Transverse colon (tissue), 4 donors: ENCODE measurements around the gene CGB1. TPM values are rescaled to one million over a fixed set of nuclear protein-coding genes. Genes with fewer than 3 reads are reported as not detected.
"Not testable (repeated sequence)": the region's sequence is repeated elsewhere in the genome, so short reads cannot be mapped to it uniquely, and the experiment has no call there.

Source experiments
- DNase-seq: peaks from one replicate; pipeline ENCODE4 v3.0.0-alpha.2; 2019
- H3K27ac ChIP-seq, 4 donors: fragments of 200-600 bp; sonication (generic); 2 replicates each; pipeline ENCODE4 v1.5.1; 2016 to 2018; ENCODE audit warnings: inconsistent platforms in 4 of 4
- H3K27me3 ChIP-seq: fragments of 200-600 bp; sonication (generic); 2 replicates; pipeline ENCODE4 v1.5.1; 2017; ENCODE audit warnings: inconsistent platforms
- H3K36me3 ChIP-seq, 4 donors: fragments of 200-600 bp; sonication (generic); 2 replicates each; pipeline ENCODE4 v1.5.1; 2017 to 2019; ENCODE audit warnings: inconsistent platforms in 4 of 4
- H3K4me1 ChIP-seq, 4 donors: fragments of 200-600 bp; sonication (generic); 2 replicates each; pipeline ENCODE4 v1.5.1; 2017 to 2020; ENCODE audit warnings: inconsistent platforms in 4 of 4
- H3K4me3 ChIP-seq, 4 donors: fragments of 200-600 bp; sonication (generic); 1 replicate in 1 of 4; 2 replicates in 3 of 4; pipeline versions ENCODE4 v1.5.1 to v1.6.1; 2017 to 2019; ENCODE audit warnings: inconsistent platforms in 4 of 4
- H3K9me3 ChIP-seq, 2 donors: fragments of 200-600 bp; sonication (generic); 2 replicates each; pipeline ENCODE4 v1.5.1; 2017 to 2019; ENCODE audit warnings: inconsistent platforms in 2 of 2
- EP300 ChIP-seq: sonication (generic); formaldehyde crosslinking; IDR thresholded peaks from one replicate; pipeline ENCODE4 v1.6.1; 2017; ENCODE audit warnings: antibody characterized with exemption, low read depth
- POLR2A ChIP-seq: fragments of 450-650 bp; IDR thresholded peaks from one replicate; pipeline ENCODE4 v1.6.1; 2016; ENCODE audit warnings: antibody characterized with exemption, mild to moderate bottlenecking, moderate library complexity
- POLR2AphosphoS5 ChIP-seq, 3 donors: sonication (generic); formaldehyde crosslinking; IDR thresholded peaks; one replicate each; pipeline ENCODE4 v1.6.1; 2016; ENCODE audit warnings: antibody characterized with exemption in 3 of 3
- WGBS, 2 donors: methylation state at CpG; one replicate each; pipeline ENCODE4 v1.1.5; 2018; ENCODE audit warnings: low coverage in 1 of 2; 5-methylcytosine and 5-hydroxymethylcytosine counted together
- in situ Hi-C, 4 donors: fragments of 200-750 bp; cut with MboI; loops; one replicate each; pipeline versions ENCODE4 v1.15.0 to v1.15.1; 2017; ENCODE audit warnings: low sequenced_read_pairs in 3 of 4, low pct_ligation_motif_present in 1 of 4, low pct_unique_long_range_greater_than_20kb in 1 of 4
- intact Hi-C: fragments of 100-400 bp; cut with DNase I; formaldehyde crosslinking; loops from one replicate; pipeline ENCODE4 v1.15.1; 2023; ENCODE audit warnings: low total_unique reads
- total RNA-seq, 4 donors: library from RNA; depleted of rRNA; stranded (reverse); fragments of >200 nt; gene quantifications; one replicate each; pipeline ENCODE4 v1.1.0, GENCODE V29; 2016
- TF ChIP-seq, protein P1 (sequence below), 5 experiments: fragments of 200-600 bp in 3 of 5; fragments of 450-650 bp in 2 of 5; sonication (generic) in 3 of 5; IDR thresholded peaks; 1 replicate in 2 of 5; 2 replicates in 3 of 5; pipeline ENCODE4 v1.5.1; 2016 to 2017; ENCODE audit warnings: antibody characterized with exemption in 5 of 5, inconsistent platforms in 3 of 5, mild to moderate bottlenecking in 2 of 5, moderate library complexity in 1 of 5

CGB1 gene
- total RNA-seq, 4 donors from 2014 or later: not detected

DNA sequence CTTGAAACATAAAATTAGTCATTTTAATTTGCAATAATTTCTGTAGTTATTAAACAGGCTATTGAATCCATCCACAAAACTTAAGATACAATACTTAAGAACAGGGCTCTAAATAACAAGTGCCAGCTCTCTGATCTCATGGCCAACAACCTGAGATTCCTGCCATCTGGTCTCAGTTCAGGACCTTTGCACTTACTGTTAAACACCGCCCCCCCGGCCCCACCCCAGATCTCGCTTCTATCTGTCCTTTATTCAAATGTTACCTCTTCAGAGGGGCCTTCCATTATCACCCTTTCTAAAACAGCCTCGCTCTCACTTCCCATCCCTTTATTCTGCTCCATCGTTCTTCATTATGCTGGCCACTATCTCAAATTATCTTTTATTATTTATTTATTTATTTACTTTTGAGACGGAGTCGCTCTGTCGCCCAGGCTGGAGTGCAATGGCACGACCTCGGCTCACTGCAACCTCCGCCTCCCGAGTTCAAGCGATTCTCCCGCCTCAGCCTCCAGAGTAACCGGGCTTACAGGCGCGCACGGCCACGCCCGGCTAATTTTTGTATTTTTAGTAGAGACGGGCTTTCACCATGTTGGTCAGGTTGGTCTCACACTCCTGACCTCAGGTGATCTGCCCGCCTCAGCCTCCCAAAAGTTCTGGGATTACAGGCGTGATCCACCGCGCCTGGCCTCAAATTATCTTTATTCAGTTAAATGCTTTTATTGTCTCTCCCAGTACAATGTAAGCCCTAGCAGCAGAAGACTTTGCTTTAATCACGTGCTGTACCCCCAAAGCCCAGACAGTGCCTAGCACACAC lies 47.7 kb upstream of the CGB1 start:
- Histone ChIP-seq H3K27ac (peak overlapping the region; percentile 90 to 96 (median 94)), H3K4me3 (peak overlapping the region in 3 of 4 donors; percentile 81 to 100 (median 91)), H3K9me3 (no peaks in the 10 kb centered on the region), H3K36me3 (no peaks in the 10 kb centered on the region), H3K27me3 (no peaks in the 10 kb centered on the region), H3K4me1 (peaks cover 13 to 28% (median 22%) of the 10 kb centered on the region in 4 donors)
- no peak for TF ChIP-seq POLR2A
- TF ChIP-seq, protein P1, sequence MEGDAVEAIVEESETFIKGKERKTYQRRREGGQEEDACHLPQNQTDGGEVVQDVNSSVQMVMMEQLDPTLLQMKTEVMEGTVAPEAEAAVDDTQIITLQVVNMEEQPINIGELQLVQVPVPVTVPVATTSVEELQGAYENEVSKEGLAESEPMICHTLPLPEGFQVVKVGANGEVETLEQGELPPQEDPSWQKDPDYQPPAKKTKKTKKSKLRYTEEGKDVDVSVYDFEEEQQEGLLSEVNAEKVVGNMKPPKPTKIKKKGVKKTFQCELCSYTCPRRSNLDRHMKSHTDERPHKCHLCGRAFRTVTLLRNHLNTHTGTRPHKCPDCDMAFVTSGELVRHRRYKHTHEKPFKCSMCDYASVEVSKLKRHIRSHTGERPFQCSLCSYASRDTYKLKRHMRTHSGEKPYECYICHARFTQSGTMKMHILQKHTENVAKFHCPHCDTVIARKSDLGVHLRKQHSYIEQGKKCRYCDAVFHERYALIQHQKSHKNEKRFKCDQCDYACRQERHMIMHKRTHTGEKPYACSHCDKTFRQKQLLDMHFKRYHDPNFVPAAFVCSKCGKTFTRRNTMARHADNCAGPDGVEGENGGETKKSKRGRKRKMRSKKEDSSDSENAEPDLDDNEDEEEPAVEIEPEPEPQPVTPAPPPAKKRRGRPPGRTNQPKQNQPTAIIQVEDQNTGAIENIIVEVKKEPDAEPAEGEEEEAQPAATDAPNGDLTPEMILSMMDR (IDR thresholded peaks at IDR 0.05): no peak
- no peak for TF ChIP-seq POLR2AphosphoS5 (IDR thresholded peaks at IDR 0.05)
- no peak for TF ChIP-seq EP300
- in situ Hi-C loops (loop anchor here in 2 of 4 donors (10.0 to 25.0 kb wide), 2 partner anchors 120 to 128 kb away; no protein-coding TSS in a partner anchor), intact Hi-C loops (no loop called here)
- 42 to 45% methylated on average over 20 to 26 of the region's 26 CpGs for WGBS, 2 donors
- DNase-seq: no peak

DNA sequence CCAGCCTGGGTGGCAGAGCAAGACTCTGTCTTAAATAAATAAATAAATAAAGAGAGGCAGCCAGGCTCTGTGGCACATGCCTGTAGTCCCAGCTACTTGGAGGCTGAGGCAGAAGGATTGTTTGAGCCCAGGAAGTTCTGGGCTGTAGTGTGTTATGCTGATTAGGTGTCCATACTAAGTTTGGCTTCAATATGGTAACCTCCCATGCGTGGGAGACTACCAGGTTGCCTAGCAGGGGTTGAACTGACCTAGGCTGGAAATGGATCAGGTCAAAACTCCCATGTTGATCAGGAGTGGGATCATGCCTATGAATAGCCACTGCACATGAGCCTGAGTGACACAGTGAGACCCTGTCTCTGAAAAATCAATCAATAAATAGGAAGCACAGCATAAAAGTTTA lies 44.6 kb upstream of the CGB1 start:
- WGBS, 2 donors: 79% methylated on average over 1 of the region's 1 CpG; no CpG with 5 or more reads in 1 of the 2 donors
- TF ChIP-seq POLR2A (no peak), EP300 (no peak), POLR2AphosphoS5 (IDR thresholded peaks at IDR 0.05) (no peak)
- TF ChIP-seq, protein P1 (IDR thresholded peaks at IDR 0.05): no peak
- no peak for DNase-seq
- intact Hi-C loops (no loop called here), in situ Hi-C loops (loop anchor here in 2 of 4 donors (10.0 to 25.0 kb wide), 2 partner anchors 124 to 131 kb away; no protein-coding TSS in a partner anchor)
- Histone ChIP-seq H3K4me1 (peaks cover 1 to 13% (median 10%) of the 10 kb centered on the region in 4 donors), H3K27me3 (no peaks in the 10 kb centered on the region), H3K9me3 (no peaks in the 10 kb centered on the region), H3K36me3 (no peaks in the 10 kb centered on the region), H3K4me3 (no peak overlapping the region), H3K27ac (no peak overlapping the region)

- intact Hi-C loops (no loop called here), in situ Hi-C loops (loop anchor here in 2 of 4 donors (10.0 to 25.0 kb wide), 2 partner anchors 124 to 132 kb away; no protein-coding TSS in a partner anchor)
- no peak overlapping the region for H3K4me3 ChIP-seq
- H3K4me1 ChIP-seq: peaks cover 0 to 9% (median 6%) of the 10 kb centered on the region in 4 donors
- no peaks in the 10 kb centered on the region for H3K36me3 ChIP-seq
- no peak for DNase-seq
- no peaks in the 10 kb centered on the region for H3K27me3 ChIP-seq
- H3K9me3 ChIP-seq: no peaks in the 10 kb centered on the region
- TF ChIP-seq POLR2A (no peak), POLR2AphosphoS5 (IDR thresholded peaks at IDR 0.05) (no peak), EP300 (no peak)
- TF ChIP-seq, protein P1 (IDR thresholded peaks at IDR 0.05): no peak
- WGBS, 2 donors: 89% methylated on average over 4 of the region's 4 CpGs; no CpG with 5 or more reads in 1 of the 2 donors
- no peak overlapping the region for H3K27ac ChIP-seq
These were observed 43.7 kb upstream of the CGB1 start for GRCh38 chr19:49080392-49080791.

GRCh38 chr19:49074869-49075268 lies 38.2 kb upstream of the CGB1 start:
- H3K27ac ChIP-seq, intact Hi-C loops, H3K4me1 ChIP-seq, H3K4me3 ChIP-seq, H3K36me3 ChIP-seq, H3K9me3 ChIP-seq: not testable (repeated sequence)
- 17% methylated on average over 9 of the region's 9 CpGs; no CpG with 5 or more reads in 1 of the 2 donors for WGBS, 2 donors
- TF ChIP-seq, protein P1 (IDR thresholded peaks at IDR 0.05): peak; percentile 66 to 80 (median 74)
- in situ Hi-C loops: loop anchor here in 1 of 4 donors (25.0 kb wide), 1 partner anchor 137 kb away; no protein-coding TSS in a partner anchor
- peaks cover 48% of the 10 kb centered on the region for H3K27me3 ChIP-seq
- peak; percentile 77 for DNase-seq
